Testis (tissue), 3 donors: ENCODE results near the gene TM9SF3. TPM values are rescaled to one million over a fixed set of nuclear protein-coding genes. Genes with fewer than 3 reads are reported as not detected.
A peak's percentile ranks its signal among the peaks of the same experiment; 100 is the strongest.

Source experiments
- DNase-seq: peaks from one replicate; pipeline ENCODE4 v3.0.0-alpha.2; 2019
- H3K27ac ChIP-seq, 2 donors: fragments of 200-600 bp; sonication (generic); one replicate each; pipeline ENCODE4 v1.5.1; 2019
- H3K27me3 ChIP-seq: fragments of 200-600 bp; sonication (generic); one replicate; pipeline ENCODE4 v1.5.1; 2019
- H3K36me3 ChIP-seq: fragments of 200-600 bp; sonication (generic); one replicate; pipeline ENCODE4 v1.5.1; 2017; ENCODE audit warnings: low read depth; ENCODE audit errors: missing control alignments
- H3K4me1 ChIP-seq: fragments of 200-600 bp; sonication (generic); one replicate; pipeline ENCODE4 v1.5.1; 2019
- H3K4me3 ChIP-seq, 2 donors: fragments of 200-600 bp; sonication (generic); one replicate each; pipeline ENCODE4 v1.5.1; 2017 to 2019
- H3K9me3 ChIP-seq: fragments of 200-600 bp; sonication (generic); one replicate; pipeline ENCODE4 v1.5.1; 2017
- POLR2A ChIP-seq: fragments of 450-650 bp; IDR thresholded peaks from one replicate; pipeline ENCODE4 v1.6.1; 2017; ENCODE audit warnings: antibody characterized with exemption, mild to moderate bottlenecking, moderate library complexity
- WGBS, 2 donors: methylation state at CpG; one replicate each; pipeline ENCODE4 v1.1.5; 2018; 5-methylcytosine and 5-hydroxymethylcytosine counted together
- intact Hi-C: fragments of 100-400 bp; cut with DNase I; formaldehyde crosslinking; loops from one replicate; pipeline ENCODE4 v1.15.1; 2023; ENCODE audit warnings: low total_unique reads
- polyA plus RNA-seq: library from polyadenylated mRNA; stranded (reverse); fragments of 350-450 nt; fragmentation: Illumina TruSeq; extraction: RNeasy Lipid Tissue Mini Kit (QIAGEN cat#74804); gene quantifications from one replicate; pipeline ENCODE4 v1.2.3, GENCODE V29; 2014; ENCODE audit warnings: low read depth, low replicate concordance; ENCODE audit not compliant: insufficient read depth
- total RNA-seq, 2 donors: library from RNA; depleted of rRNA; stranded (reverse); fragments of >200 nt; gene quantifications; one replicate each; pipeline ENCODE4 v1.2.3, GENCODE V29; 2016
- TF ChIP-seq, protein P1 (sequence below), 3 experiments: fragments of 450-650 bp in 2 of 3; fragments of 200-600 bp in 1 of 3; sonication (generic) in 1 of 3; IDR thresholded peaks; one replicate each; pipeline ENCODE4 v1.5.1; 2016 to 2019; ENCODE audit warnings: antibody characterized with exemption in 3 of 3, mild to moderate bottlenecking in 2 of 3, moderate library complexity in 1 of 3

TM9SF3 gene
- total and polyA plus RNA-seq, 3 donors from 2014 or later: 67.8 to 69.8 (median 69.3) TPM

DNA sequence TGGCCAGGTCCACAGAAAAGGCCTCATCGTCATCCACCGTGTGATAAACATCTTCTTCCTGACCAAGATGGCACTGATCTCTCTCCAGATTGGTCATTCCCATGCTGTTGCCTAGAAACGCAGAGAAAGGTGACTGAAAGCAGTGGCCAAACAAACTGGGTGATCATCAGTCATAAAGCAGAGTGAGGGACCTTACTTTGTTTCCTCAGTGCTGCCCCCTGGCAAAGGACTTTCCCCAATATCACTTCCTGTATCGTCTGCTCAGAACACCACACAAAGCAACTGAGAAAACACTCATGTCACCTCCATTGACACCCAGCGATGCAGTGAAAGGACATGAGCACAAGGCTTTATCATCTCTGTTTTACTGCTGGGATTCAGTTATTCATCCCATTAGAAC, 40.0 kb upstream of the TM9SF3 start:
- intact Hi-C loops: no loop called here
- DNase-seq: no peak
- Histone ChIP-seq H3K4me3 (no peak overlapping the region), H3K9me3 (no peaks in the 10 kb centered on the region), H3K27me3 (no peaks in the 10 kb centered on the region), H3K4me1 (no peaks in the 10 kb centered on the region), H3K27ac (no peak overlapping the region), H3K36me3 (no peaks in the 10 kb centered on the region)
- TF ChIP-seq POLR2A: no peak
- TF ChIP-seq, protein P1, sequence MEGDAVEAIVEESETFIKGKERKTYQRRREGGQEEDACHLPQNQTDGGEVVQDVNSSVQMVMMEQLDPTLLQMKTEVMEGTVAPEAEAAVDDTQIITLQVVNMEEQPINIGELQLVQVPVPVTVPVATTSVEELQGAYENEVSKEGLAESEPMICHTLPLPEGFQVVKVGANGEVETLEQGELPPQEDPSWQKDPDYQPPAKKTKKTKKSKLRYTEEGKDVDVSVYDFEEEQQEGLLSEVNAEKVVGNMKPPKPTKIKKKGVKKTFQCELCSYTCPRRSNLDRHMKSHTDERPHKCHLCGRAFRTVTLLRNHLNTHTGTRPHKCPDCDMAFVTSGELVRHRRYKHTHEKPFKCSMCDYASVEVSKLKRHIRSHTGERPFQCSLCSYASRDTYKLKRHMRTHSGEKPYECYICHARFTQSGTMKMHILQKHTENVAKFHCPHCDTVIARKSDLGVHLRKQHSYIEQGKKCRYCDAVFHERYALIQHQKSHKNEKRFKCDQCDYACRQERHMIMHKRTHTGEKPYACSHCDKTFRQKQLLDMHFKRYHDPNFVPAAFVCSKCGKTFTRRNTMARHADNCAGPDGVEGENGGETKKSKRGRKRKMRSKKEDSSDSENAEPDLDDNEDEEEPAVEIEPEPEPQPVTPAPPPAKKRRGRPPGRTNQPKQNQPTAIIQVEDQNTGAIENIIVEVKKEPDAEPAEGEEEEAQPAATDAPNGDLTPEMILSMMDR (IDR thresholded peaks at IDR 0.05): no peak
- WGBS, 2 donors: 98 to 99% methylated on average over 5 of the region's 5 CpGs

DNA sequence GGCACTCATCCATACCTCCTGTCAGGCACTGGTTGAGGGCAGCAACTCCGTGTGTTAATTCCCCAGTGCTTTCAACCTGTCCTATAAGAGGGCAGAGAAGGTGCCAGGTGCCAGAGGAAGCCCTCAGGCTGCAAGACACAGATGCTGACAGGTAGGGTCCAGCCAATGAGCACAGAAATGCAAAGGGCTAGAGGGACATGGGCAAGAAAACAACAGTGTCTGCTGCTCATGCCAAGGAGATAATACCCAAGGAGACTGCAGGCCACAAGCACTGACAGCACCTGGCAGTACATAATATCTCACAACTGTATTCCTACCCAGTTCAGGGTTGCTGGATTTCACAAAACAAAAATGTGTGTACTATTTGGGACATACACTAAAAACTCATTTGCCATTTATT, 38.4 kb upstream of the TM9SF3 start:
- Histone ChIP-seq H3K9me3 (no peaks in the 10 kb centered on the region), H3K27ac (no peak overlapping the region), H3K27me3 (no peaks in the 10 kb centered on the region), H3K36me3 (no peaks in the 10 kb centered on the region), H3K4me1 (peaks cover 2% of the 10 kb centered on the region), H3K4me3 (no peak overlapping the region)
- intact Hi-C loops: no loop called here
- no peak for DNase-seq
- TF ChIP-seq, protein P1 (IDR thresholded peaks at IDR 0.05): no peak
- no peak for TF ChIP-seq POLR2A
- 90 to 94% methylated on average over 1 of the region's 1 CpG for WGBS, 2 donors

DNA sequence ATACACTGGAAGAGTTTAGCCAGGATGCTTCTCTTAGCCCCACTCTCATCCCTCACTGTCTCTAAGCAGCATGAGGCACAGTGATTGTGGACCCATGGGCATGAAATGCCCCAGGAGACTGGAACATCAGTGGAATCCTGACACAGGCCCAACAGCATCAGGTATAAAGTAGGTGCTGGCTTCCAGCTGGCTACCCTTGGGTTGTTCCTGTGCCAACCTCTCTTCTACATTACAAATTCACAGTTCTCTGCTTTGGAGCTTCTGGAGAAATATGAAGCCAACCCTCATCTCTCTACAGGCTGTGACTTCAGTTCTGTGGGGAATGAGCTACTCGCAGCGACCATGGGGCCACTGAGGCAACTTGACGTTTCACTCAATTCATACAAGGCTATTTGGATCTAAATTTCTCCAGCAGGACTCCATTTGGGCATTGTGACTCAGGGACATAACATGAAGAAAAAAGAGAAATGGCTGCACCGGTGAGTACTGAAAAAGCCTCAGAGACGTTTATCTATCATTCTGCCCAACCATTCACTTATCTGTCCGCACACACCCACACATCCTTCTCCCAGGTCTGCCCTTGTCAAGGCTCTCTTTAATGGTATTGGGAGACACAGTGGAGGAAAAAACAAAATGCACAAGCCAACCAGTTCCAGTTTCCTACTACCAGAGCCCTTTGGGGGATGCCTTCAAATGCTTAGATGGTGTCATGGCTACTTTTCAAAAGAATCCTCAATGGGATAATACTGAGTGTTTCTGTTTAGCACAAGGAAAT, 35.4 kb upstream of the TM9SF3 start:
- H3K9me3 ChIP-seq: no peaks in the 10 kb centered on the region
- no peak overlapping the region for H3K4me3 ChIP-seq
- DNase-seq: no peak
- intact Hi-C loops: no loop called here
- peaks cover 22% of the 10 kb centered on the region for H3K4me1 ChIP-seq
- WGBS, 2 donors: 72 to 79% methylated on average over 6 of the region's 6 CpGs
- no peak overlapping the region for H3K27ac ChIP-seq
- H3K27me3 ChIP-seq: no peaks in the 10 kb centered on the region
- TF ChIP-seq, protein P1 (IDR thresholded peaks at IDR 0.05): no peak
- no peak for TF ChIP-seq POLR2A
- no peaks in the 10 kb centered on the region for H3K36me3 ChIP-seq

DNA sequence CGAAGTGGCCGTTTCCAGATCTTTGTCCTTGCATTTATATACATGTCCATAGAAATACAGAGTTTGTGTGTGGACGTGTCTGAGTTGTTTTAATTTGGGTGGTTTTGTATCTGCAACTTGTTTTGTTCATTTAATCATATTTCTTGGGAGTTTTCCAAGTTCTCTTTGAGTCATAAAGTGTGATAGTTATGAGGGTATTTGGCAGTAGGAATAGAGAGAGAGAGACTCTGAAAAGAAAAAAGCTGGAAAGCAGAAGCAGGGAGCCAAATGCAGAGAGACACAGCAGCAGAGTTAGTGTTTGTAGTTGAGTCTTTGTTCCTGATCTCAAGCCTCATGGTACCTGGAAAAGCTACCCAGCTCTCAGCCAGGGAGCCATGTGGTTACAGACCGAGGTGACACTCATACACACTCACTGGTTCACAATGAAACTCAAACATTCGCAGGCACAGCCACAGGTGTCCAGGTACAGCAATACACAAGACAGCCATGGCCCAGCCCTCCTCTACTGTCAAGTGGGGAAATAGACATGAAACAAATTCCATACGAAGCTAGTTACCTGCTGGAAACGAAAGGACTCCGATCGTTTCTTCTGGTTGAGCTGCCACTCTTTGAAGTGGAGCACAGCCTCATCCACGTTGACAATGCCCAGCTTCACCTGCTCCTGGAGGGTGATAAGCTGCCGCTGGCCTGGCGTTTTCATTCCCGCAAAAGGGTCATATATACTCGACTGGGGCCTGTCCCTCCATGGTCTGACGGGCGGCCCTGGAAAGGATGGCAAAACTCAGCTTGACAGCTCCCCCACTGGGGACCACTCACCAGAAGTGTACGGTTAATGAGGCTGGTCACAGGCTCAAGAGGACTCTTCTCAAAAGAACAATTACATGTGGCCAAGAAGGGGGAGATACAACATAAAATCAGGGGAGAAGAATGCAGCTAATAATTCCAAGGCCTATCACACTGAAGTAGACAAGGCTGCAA, 33.3 kb upstream of the TM9SF3 start:
- peak overlapping the region in 1 of 2 donors; percentile 52 for H3K27ac ChIP-seq
- H3K9me3 ChIP-seq: no peaks in the 10 kb centered on the region
- no peak overlapping the region for H3K4me3 ChIP-seq
- H3K36me3 ChIP-seq: no peaks in the 10 kb centered on the region
- intact Hi-C loops: no loop called here
- WGBS, 2 donors: 68 to 79% methylated on average over 17 of the region's 17 CpGs
- peaks cover 22% of the 10 kb centered on the region for H3K4me1 ChIP-seq
- DNase-seq: no peak
- no peaks in the 10 kb centered on the region for H3K27me3 ChIP-seq
- TF ChIP-seq, protein P1 (IDR thresholded peaks at IDR 0.05): no peak
- TF ChIP-seq POLR2A: no peak
